Measurements from ENCODE around the gene EIF5.
A peak's percentile ranks its signal among the peaks of the same experiment; 100 is the strongest.

EIF5 gene

GRCh38 chr14:103374121-103374520, 40.1 kb downstream of the EIF5 start:
- TF ChIP-seq, protein P1, sequence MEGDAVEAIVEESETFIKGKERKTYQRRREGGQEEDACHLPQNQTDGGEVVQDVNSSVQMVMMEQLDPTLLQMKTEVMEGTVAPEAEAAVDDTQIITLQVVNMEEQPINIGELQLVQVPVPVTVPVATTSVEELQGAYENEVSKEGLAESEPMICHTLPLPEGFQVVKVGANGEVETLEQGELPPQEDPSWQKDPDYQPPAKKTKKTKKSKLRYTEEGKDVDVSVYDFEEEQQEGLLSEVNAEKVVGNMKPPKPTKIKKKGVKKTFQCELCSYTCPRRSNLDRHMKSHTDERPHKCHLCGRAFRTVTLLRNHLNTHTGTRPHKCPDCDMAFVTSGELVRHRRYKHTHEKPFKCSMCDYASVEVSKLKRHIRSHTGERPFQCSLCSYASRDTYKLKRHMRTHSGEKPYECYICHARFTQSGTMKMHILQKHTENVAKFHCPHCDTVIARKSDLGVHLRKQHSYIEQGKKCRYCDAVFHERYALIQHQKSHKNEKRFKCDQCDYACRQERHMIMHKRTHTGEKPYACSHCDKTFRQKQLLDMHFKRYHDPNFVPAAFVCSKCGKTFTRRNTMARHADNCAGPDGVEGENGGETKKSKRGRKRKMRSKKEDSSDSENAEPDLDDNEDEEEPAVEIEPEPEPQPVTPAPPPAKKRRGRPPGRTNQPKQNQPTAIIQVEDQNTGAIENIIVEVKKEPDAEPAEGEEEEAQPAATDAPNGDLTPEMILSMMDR (IDR thresholded peaks at IDR 0.05) = no peak
- no peak for TF ChIP-seq ZFX (IDR thresholded peaks at IDR 0.05; ENCODE audit: borderline replicate concordance)
- peak overlapping the region; percentile 51 for H3K27ac ChIP-seq

- no peak for TF ChIP-seq ZFX (IDR thresholded peaks at IDR 0.05; ENCODE audit: borderline replicate concordance)
- TF ChIP-seq, protein P1 (IDR thresholded peaks at IDR 0.05) = no peak
Observed at GRCh38 chr14:103377522-103378037, 43.5 kb downstream of the EIF5 start.

DNA sequence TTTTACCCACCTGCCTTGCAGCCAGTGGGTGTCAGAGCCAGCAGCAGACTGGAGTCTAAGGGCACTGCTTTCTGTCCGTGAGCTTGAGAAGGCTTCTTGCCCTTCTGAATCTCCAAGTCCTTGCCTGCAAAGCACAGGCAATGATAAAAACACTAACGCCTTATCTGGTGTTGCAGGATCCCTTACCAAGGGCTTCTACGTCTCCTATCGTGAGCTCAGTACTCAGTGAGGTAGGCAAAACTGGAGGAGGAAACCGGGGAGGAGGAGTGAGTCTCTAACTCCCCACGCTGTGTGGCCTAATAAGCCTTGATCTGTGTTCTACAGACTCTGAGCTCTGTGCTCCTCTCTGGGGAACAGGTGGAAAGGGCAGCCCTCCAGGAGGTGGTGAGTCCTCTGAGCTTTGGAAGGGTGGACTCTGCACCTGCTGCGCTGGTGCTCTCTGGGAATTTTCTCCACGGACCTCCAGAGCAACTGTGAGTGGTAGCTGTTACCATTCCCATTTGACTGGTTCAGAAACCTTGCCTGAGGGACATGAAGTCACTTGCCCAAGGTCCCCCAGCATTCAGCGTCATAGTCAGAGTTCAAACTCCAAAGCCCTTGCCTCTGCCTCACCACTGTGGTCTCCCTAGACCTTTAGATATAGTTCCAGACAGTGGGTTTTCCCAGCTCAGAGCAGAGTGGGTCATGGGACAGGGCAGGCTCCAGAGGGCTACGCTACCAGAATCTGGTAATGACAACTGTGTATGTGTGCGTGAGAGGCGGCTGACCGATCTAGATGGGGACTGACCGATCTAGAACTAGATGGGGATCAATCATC, 44.2 kb downstream of the EIF5 start:
- H3K27ac ChIP-seq = no peak overlapping the region
- TF ChIP-seq, protein P1 (IDR thresholded peaks at IDR 0.05) = no peak
- no peak for TF ChIP-seq ZFX (IDR thresholded peaks at IDR 0.05; ENCODE audit: borderline replicate concordance)

More at GRCh38 chr14:103377522-103378037, 43.5 kb downstream of the EIF5 start:
- no peak overlapping the region for H3K27ac ChIP-seq

GRCh38 chr14:103380719-103381377, 46.8 kb downstream of the EIF5 start:
- no peak overlapping the region for H3K27ac ChIP-seq
- TF ChIP-seq, protein P1 (IDR thresholded peaks at IDR 0.05) = no peak
- no peak for TF ChIP-seq ZFX (IDR thresholded peaks at IDR 0.05; ENCODE audit: borderline replicate concordance)

DNA sequence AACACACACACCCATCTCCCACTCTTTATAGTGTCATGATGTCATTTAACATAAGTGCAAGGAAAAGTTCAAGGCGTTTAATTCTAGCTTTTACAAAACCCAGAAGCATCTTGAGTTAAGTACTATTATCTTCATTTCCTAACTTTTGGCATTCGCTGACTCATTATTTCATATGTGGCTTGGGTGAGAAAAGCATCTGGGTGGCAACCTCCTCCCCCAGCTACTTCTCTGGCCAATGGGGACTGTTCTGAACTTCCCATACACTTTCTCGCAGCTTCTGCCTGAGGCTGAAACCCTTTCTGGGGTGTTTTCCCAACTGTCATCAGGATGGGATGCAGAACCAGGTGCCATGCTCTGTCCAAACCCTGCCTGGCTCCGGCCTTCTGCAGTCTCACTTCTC, 48.3 kb downstream of the EIF5 start:
- H3K27ac ChIP-seq = no peak overlapping the region

GRCh38 chr14:103384450-103385151, 50.6 kb downstream of the EIF5 start:
- H3K27ac ChIP-seq = peak overlapping the region; percentile 85
- no peak for TF ChIP-seq ZFX (IDR thresholded peaks at IDR 0.05; ENCODE audit: borderline replicate concordance)
- TF ChIP-seq, protein P1 (IDR thresholded peaks at IDR 0.05) = no peak

More for the DNA sequence above, 48.3 kb downstream of the EIF5 start:
- TF ChIP-seq ZFX (IDR thresholded peaks at IDR 0.05; ENCODE audit: borderline replicate concordance) = no peak
- TF ChIP-seq, protein P1 (IDR thresholded peaks at IDR 0.05) = no peak
